ENCODE measurements around the gene SNAP29.
A peak's percentile ranks its signal among the peaks of the same experiment; 100 is the strongest.
"Not testable (repeated sequence)": the region's sequence is repeated elsewhere in the genome, so short reads cannot be mapped to it uniquely, and the experiment has no call there.

SNAP29 gene

GRCh38 chr22:20829491-20830134, 29.2 kb upstream of the SNAP29 start:
- in situ Hi-C loops (cut with HindIII; ENCODE audit: low pct_ligation_motif_present, low pct_unique_long_range_greater_than_20kb, low sequenced_read_pairs) = no loop called here
- no peak for DNase-seq

- in situ Hi-C loops (cut with HindIII; ENCODE audit: low pct_ligation_motif_present, low pct_unique_long_range_greater_than_20kb, low sequenced_read_pairs) = no loop called here
- DNase-seq = no peak
These were observed 25.6 kb upstream of the SNAP29 start for GRCh38 chr22:20833225-20833665.

- in situ Hi-C loops (cut with HindIII; ENCODE audit: low pct_ligation_motif_present, low pct_unique_long_range_greater_than_20kb, low sequenced_read_pairs) = no loop called here
- no peak for DNase-seq
These were observed 24.6 kb upstream of the SNAP29 start for GRCh38 chr22:20834206-20834605.

GRCh38 chr22:20834725-20835124, 24.1 kb upstream of the SNAP29 start:
- in situ Hi-C loops (cut with HindIII; ENCODE audit: low pct_ligation_motif_present, low pct_unique_long_range_greater_than_20kb, low sequenced_read_pairs) = no loop called here
- no peak for DNase-seq

- in situ Hi-C loops (cut with HindIII; ENCODE audit: low pct_ligation_motif_present, low pct_unique_long_range_greater_than_20kb, low sequenced_read_pairs) = no loop called here
- no peak for DNase-seq
These were observed 21.6 kb upstream of the SNAP29 start for GRCh38 chr22:20836987-20837823.

GRCh38 chr22:20839354-20839753, 19.5 kb upstream of the SNAP29 start:
- in situ Hi-C loops (cut with HindIII; ENCODE audit: low pct_ligation_motif_present, low pct_unique_long_range_greater_than_20kb, low sequenced_read_pairs); DNase-seq: not testable (repeated sequence)

GRCh38 chr22:20839837-20840645, 18.8 kb upstream of the SNAP29 start:
- in situ Hi-C loops (cut with HindIII; ENCODE audit: low pct_ligation_motif_present, low pct_unique_long_range_greater_than_20kb, low sequenced_read_pairs) = no loop called here
- no peak for DNase-seq

- in situ Hi-C loops (cut with HindIII; ENCODE audit: low pct_ligation_motif_present, low pct_unique_long_range_greater_than_20kb, low sequenced_read_pairs) = no loop called here
These were observed 18.0 kb upstream of the SNAP29 start for GRCh38 chr22:20840646-20841371.

GRCh38 chr22:20843501-20843900, 15.3 kb upstream of the SNAP29 start:
- in situ Hi-C loops (cut with HindIII; ENCODE audit: low pct_ligation_motif_present, low pct_unique_long_range_greater_than_20kb, low sequenced_read_pairs) = no loop called here
- no peak for DNase-seq

More at GRCh38 chr22:20840646-20841371, 18.0 kb upstream of the SNAP29 start:
- no peak for DNase-seq

GRCh38 chr22:20844055-20845037, 14.5 kb upstream of the SNAP29 start:
- in situ Hi-C loops (cut with HindIII; ENCODE audit: low pct_ligation_motif_present, low pct_unique_long_range_greater_than_20kb, low sequenced_read_pairs) = no loop called here
- no peak for DNase-seq

- DNase-seq = no peak
- in situ Hi-C loops (cut with HindIII; ENCODE audit: low pct_ligation_motif_present, low pct_unique_long_range_greater_than_20kb, low sequenced_read_pairs) = no loop called here
These were observed 11.4 kb upstream of the SNAP29 start for GRCh38 chr22:20847318-20847822.

- no peak for DNase-seq
- in situ Hi-C loops (cut with HindIII; ENCODE audit: low pct_ligation_motif_present, low pct_unique_long_range_greater_than_20kb, low sequenced_read_pairs) = no loop called here
These were observed 6.7 kb upstream of the SNAP29 start for GRCh38 chr22:20852076-20852475.

- in situ Hi-C loops (cut with HindIII; ENCODE audit: low pct_ligation_motif_present, low pct_unique_long_range_greater_than_20kb, low sequenced_read_pairs) = no loop called here
These were observed 6.3 kb upstream of the SNAP29 start for GRCh38 chr22:20852503-20852902.

GRCh38 chr22:20853236-20853660, 5.6 kb upstream of the SNAP29 start:
- no peak for DNase-seq
- in situ Hi-C loops (cut with HindIII; ENCODE audit: low pct_ligation_motif_present, low pct_unique_long_range_greater_than_20kb, low sequenced_read_pairs) = no loop called here

More at GRCh38 chr22:20852503-20852902, 6.3 kb upstream of the SNAP29 start:
- DNase-seq = no peak

GRCh38 chr22:20857247-20857643, 1.6 kb upstream of the SNAP29 start:
- in situ Hi-C loops (cut with HindIII; ENCODE audit: low pct_ligation_motif_present, low pct_unique_long_range_greater_than_20kb, low sequenced_read_pairs) = no loop called here
- no peak for DNase-seq

- in situ Hi-C loops (cut with HindIII; ENCODE audit: low pct_ligation_motif_present, low pct_unique_long_range_greater_than_20kb, low sequenced_read_pairs) = no loop called here
- peak; percentile 79 for DNase-seq
These were observed 781 bp upstream of the SNAP29 start for GRCh38 chr22:20857838-20858614.

Measured in ACHN (cell line).